GM23338 (cell line): ENCODE measurements around the gene ZSCAN26.

Experiments
- CREB1 ChIP-seq: fragments of 250-450 bp; sonication (Bioruptor Pico); IDR thresholded peaks from 2 replicates; pipeline ENCODE4 v1.5.0; 2020; ENCODE audit warnings: low read depth, mild to moderate bottlenecking, moderate library complexity
- EZH2 ChIP-seq: fragments of 200-600 bp; sonication (generic); IDR thresholded peaks from one replicate; pipeline ENCODE4 v1.8.0; 2017; ENCODE audit warnings: antibody characterized with exemption, mild to moderate bottlenecking, low read depth; ENCODE audit not compliant: unreplicated experiment
- EZH2phosphoT487 ChIP-seq: fragments of 200-600 bp; sonication (generic); IDR thresholded peaks from one replicate; pipeline ENCODE4 v1.8.1; 2018; ENCODE audit warnings: antibody characterized with exemption; ENCODE audit not compliant: unreplicated experiment
- JUNB ChIP-seq: IDR thresholded peaks from one replicate; pipeline ENCODE4 v1.6.1; 2016; ENCODE audit warnings: antibody characterized with exemption; ENCODE audit not compliant: unreplicated experiment
- POLR2AphosphoS5 ChIP-seq: IDR thresholded peaks from 2 replicates; pipeline ENCODE4 v1.6.1; 2016; ENCODE audit warnings: antibody characterized with exemption, low read depth
- STAT1 ChIP-seq: IDR thresholded peaks from one replicate; pipeline ENCODE4 v1.6.1; 2016; ENCODE audit warnings: antibody characterized with exemption; ENCODE audit not compliant: unreplicated experiment
- TF ChIP-seq, protein P1 (sequence below), 2 experiments: fragments of 200-600 bp in 1 of 2; sonication (generic) in 1 of 2; conservative IDR thresholded peaks; 2 replicates each; pipeline versions ENCODE4 v1.5.1 to v1.6.1; 2016 to 2017; ENCODE audit warnings: antibody characterized with exemption in 2 of 2, low read depth in 2 of 2, mild to moderate bottlenecking in 2 of 2, moderate library complexity in 1 of 2

DNA sequence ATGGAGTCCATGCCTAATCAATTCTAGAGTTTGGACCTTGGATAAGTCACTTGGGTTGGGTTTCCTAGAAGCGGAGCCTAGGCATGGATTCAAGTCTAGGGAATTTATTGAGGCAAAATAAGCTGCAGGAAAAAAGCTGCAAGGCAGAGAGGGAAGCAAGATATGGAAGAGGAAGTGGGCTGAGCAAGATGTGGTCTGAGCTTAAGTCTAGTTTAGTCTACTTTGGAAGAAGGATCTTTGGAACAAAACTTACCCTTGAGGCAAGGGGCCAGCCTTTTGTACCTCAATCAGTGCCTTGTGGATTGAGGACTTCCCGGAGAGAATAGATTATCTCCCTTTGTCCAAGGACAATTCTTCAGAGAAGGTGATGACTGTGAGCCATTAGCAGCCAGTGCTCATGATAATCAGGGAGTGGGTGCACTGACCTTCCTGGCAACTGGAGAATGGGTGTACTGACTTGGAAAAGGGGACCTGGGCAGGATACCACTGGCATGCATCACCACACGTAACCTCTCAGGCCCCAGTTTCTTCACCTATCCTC, 31.0 kb upstream of the ZSCAN26 start:
- TF ChIP-seq, protein P1, sequence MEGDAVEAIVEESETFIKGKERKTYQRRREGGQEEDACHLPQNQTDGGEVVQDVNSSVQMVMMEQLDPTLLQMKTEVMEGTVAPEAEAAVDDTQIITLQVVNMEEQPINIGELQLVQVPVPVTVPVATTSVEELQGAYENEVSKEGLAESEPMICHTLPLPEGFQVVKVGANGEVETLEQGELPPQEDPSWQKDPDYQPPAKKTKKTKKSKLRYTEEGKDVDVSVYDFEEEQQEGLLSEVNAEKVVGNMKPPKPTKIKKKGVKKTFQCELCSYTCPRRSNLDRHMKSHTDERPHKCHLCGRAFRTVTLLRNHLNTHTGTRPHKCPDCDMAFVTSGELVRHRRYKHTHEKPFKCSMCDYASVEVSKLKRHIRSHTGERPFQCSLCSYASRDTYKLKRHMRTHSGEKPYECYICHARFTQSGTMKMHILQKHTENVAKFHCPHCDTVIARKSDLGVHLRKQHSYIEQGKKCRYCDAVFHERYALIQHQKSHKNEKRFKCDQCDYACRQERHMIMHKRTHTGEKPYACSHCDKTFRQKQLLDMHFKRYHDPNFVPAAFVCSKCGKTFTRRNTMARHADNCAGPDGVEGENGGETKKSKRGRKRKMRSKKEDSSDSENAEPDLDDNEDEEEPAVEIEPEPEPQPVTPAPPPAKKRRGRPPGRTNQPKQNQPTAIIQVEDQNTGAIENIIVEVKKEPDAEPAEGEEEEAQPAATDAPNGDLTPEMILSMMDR (conservative IDR thresholded peaks at IDR 0.05; ENCODE audit: low read depth in 2 of 2), result no peak
- no peak for TF ChIP-seq CREB1 (CRISPR knock-in tag)
- TF ChIP-seq JUNB, result no peak
- TF ChIP-seq POLR2AphosphoS5, result no peak
- TF ChIP-seq EZH2phosphoT487, result no peak
- TF ChIP-seq STAT1, result no peak
- TF ChIP-seq EZH2, result no peak
